HEK293 (cell line): ENCODE results near the gene COL6A2.

ENCODE experiments used
- CTCF ChIA-PET: fragments of 350-600 bp; formaldehyde crosslinking; extraction: SDS; loops from one replicate; lab custom pipeline; 2021; ENCODE audit warnings: antibody characterized with exemption; lab: Yijun Ruan, JAX
- POLR2A ChIA-PET: fragments of 300-600 bp; formaldehyde crosslinking; extraction: SDS; loops from one replicate; lab custom pipeline; 2020; ENCODE audit warnings: antibody characterized with exemption, inconsistent platforms; lab: Yijun Ruan, JAX
- H3K27ac ChIP-seq: fragments of 200-500 bp; sonication (Bioruptor generic); 2 replicates; pipeline ENCODE4 v1.5.1; 2014; ENCODE audit warnings: low read depth, low read length, control low read depth, inconsistent platforms; ENCODE audit errors: extremely low read depth
- H3K36me3 ChIP-seq, 2 experiments: fragments of 200-500 bp in 1 of 2; sonication (Bioruptor generic) in 1 of 2; 1 replicate in 1 of 2; 2 replicates in 1 of 2; pipeline ENCODE4 v1.5.1; 2014 to 2017; ENCODE audit warnings: inconsistent platforms in 2 of 2, low read length in 2 of 2; ENCODE audit not compliant: control insufficient read depth in 2 of 2, insufficient read depth in 1 of 2
- H3K4me1 ChIP-seq: fragments of 200-500 bp; sonication (Bioruptor generic); 2 replicates; pipeline ENCODE4 v1.5.1; 2014; ENCODE audit warnings: mild to moderate bottlenecking, low read length, inconsistent platforms; ENCODE audit not compliant: control insufficient read depth, insufficient read depth
- H3K4me3 ChIP-seq: 2 replicates; pipeline ENCODE4 v1.5.1; 2011; ENCODE audit warnings: low read depth, mild to moderate bottlenecking, control low read depth, low read length, moderate library complexity
- H3K9me3 ChIP-seq: fragments of 200-500 bp; sonication (Bioruptor generic); 2 replicates; pipeline ENCODE4 v1.5.1; 2014; ENCODE audit warnings: low read depth, low read length, inconsistent platforms; ENCODE audit not compliant: control insufficient read depth, insufficient read depth
- FEZF1 ChIP-seq: fragments of 450-650 bp; formaldehyde crosslinking; IDR thresholded peaks from 2 replicates; pipeline ENCODE4 v1.5.1; 2016; ENCODE audit warnings: missing biosample characterization, missing genetic modification characterization
- HOXD13 ChIP-seq: sonication (generic); formaldehyde crosslinking; IDR thresholded peaks from 2 replicates; pipeline ENCODE4 v1.8.0; 2022; ENCODE audit warnings: missing genetic modification reagents, borderline replicate concordance
- IKZF3 ChIP-seq: fragments of 450-650 bp; IDR thresholded peaks from 2 replicates; pipeline ENCODE4 v1.5.0; 2018; ENCODE audit warnings: missing biosample characterization, mild to moderate bottlenecking, missing genetic modification characterization, moderate library complexity
- PRDM1 ChIP-seq: fragments of 450-650 bp; formaldehyde crosslinking; IDR thresholded peaks from 2 replicates; pipeline ENCODE4; 2016; ENCODE audit warnings: missing biosample characterization, missing genetic modification characterization
- REPIN1 ChIP-seq: fragments of 450-650 bp; formaldehyde crosslinking; IDR thresholded peaks from 2 replicates; pipeline ENCODE4 v1.5.1; 2017; ENCODE audit warnings: missing biosample characterization, missing genetic modification characterization, low read depth
- ZFP3 ChIP-seq: fragments of 450-650 bp; formaldehyde crosslinking; IDR thresholded peaks from 2 replicates; pipeline ENCODE4 v1.5.1; 2016; ENCODE audit warnings: low read depth, missing biosample characterization, missing genetic modification characterization
- ZNF214 ChIP-seq: fragments of 450-650 bp; formaldehyde crosslinking; IDR thresholded peaks from 2 replicates; pipeline ENCODE4 v1.5.1; 2017; ENCODE audit warnings: missing biosample characterization, mild to moderate bottlenecking, missing genetic modification characterization, borderline replicate concordance
- ZSCAN23 ChIP-seq: fragments of 450-650 bp; formaldehyde crosslinking; IDR thresholded peaks from 2 replicates; pipeline ENCODE4 v1.5.1; 2016; ENCODE audit warnings: missing biosample characterization, missing genetic modification characterization
- TF ChIP-seq, protein P1 (sequence below): fragments of 450-650 bp; formaldehyde crosslinking; IDR thresholded peaks from 2 replicates; pipeline ENCODE4 v1.5.1; 2016; ENCODE audit warnings: missing biosample characterization, missing genetic modification characterization
- TF ChIP-seq, protein P2 (sequence below): fragments of 450-650 bp; formaldehyde crosslinking; IDR thresholded peaks from 2 replicates; pipeline ENCODE4 v1.5.1; 2016; ENCODE audit warnings: missing biosample characterization, missing genetic modification characterization
- TF ChIP-seq, protein P3 (sequence below): fragments of 450-650 bp; formaldehyde crosslinking; IDR thresholded peaks from 2 replicates; pipeline ENCODE4 v1.5.0; 2017; ENCODE audit warnings: missing biosample characterization, missing genetic modification characterization, borderline replicate concordance
- TF ChIP-seq, protein P4 (sequence below): fragments of 450-650 bp; formaldehyde crosslinking; IDR thresholded peaks from 2 replicates; pipeline ENCODE4 v1.5.1; 2016; ENCODE audit warnings: missing biosample characterization, missing genetic modification characterization
- TF ChIP-seq, protein P5 (sequence below): fragments of 450-650 bp; formaldehyde crosslinking; IDR thresholded peaks from 2 replicates; pipeline ENCODE4 v1.5.1; 2016; ENCODE audit warnings: missing biosample characterization, missing genetic modification characterization

The COL6A2 gene

DNA sequence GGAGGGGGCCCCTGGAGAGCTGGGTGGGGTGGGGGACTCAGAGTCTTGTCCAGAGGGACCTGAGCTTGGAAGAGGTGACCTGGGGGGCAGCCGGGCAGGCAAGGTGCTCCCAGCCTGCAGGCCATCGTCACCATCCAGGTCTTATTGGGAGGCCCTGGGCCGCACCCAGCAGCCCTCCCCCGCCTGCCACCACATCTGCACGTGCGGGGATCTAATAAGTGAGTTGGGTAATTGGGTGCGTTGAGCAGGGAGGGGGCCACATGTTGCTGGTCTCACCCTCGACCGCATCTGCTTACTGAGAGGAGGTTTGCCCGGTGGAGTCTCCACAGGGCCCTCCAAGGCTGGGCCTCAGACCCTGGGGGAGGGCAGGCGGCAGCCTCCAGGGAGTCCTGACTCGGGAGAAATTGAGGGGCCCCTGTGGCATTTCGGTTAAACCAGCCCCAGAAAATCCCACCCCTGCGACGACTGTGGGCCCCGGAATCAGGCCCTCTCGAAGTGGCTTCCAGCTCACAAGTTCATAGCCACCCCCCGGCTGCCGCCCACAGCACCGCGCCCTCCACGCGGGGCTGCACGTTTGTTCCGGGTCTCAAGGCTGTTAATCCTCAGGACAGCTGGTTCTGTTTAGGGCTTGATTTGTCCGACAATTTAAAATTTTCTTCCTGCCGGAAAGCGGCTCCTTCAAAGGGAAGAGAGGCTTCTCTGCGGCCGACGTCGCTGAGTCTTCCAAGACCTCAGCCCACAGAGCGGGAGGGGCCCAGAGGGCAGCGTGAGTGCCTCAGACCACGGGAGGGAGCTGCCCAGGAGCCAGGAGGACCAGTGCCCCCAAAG lies 14.7 kb upstream of the COL6A2 start:
- H3K9me3 ChIP-seq, result no peaks in the 10 kb centered on the region
- TF ChIP-seq, protein P1, sequence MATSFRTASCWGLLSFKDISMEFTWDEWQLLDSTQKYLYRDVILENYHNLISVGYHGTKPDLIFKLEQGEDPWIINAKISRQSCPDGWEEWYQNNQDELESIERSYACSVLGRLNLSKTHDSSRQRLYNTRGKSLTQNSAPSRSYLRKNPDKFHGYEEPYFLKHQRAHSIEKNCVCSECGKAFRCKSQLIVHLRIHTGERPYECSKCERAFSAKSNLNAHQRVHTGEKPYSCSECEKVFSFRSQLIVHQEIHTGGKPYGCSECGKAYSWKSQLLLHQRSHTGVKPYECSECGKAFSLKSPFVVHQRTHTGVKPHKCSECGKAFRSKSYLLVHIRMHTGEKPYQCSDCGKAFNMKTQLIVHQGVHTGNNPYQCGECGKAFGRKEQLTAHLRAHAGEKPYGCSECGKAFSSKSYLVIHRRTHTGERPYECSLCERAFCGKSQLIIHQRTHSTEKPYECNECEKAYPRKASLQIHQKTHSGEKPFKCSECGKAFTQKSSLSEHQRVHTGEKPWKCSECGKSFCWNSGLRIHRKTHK (tag by site-specific recombination), result no peak
- TF ChIP-seq, protein P2, sequence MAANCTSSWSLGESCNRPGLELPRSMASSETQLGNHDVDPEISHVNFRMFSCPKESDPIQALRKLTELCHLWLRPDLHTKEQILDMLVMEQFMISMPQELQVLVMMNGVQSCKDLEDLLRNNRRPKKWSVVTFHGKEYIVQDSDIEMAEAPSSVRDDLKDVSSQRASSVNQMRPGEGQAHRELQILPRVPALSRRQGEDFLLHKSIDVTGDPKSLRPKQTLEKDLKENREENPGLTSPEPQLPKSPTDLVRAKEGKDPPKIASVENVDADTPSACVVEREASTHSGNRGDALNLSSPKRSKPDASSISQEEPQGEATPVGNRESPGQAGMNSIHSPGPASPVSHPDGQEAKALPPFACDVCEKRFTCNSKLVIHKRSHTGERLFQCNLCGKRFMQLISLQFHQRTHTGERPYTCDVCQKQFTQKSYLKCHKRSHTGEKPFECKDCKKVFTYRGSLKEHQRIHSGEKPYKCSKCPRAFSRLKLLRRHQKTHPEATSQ (tag by site-specific recombination), result no peak
- TF ChIP-seq ZFP3, result no peak
- no peak for TF ChIP-seq PRDM1 (tag by site-specific recombination)
- TF ChIP-seq HOXD13 (CRISPR knock-in tag), result no peak
- TF ChIP-seq, protein P3, sequence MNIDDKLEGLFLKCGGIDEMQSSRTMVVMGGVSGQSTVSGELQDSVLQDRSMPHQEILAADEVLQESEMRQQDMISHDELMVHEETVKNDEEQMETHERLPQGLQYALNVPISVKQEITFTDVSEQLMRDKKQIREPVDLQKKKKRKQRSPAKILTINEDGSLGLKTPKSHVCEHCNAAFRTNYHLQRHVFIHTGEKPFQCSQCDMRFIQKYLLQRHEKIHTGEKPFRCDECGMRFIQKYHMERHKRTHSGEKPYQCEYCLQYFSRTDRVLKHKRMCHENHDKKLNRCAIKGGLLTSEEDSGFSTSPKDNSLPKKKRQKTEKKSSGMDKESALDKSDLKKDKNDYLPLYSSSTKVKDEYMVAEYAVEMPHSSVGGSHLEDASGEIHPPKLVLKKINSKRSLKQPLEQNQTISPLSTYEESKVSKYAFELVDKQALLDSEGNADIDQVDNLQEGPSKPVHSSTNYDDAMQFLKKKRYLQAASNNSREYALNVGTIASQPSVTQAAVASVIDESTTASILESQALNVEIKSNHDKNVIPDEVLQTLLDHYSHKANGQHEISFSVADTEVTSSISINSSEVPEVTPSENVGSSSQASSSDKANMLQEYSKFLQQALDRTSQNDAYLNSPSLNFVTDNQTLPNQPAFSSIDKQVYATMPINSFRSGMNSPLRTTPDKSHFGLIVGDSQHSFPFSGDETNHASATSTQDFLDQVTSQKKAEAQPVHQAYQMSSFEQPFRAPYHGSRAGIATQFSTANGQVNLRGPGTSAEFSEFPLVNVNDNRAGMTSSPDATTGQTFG (tag by site-specific recombination), result no peak
- TF ChIP-seq ZSCAN23 (tag by site-specific recombination), result no peak
- no peaks in the 10 kb centered on the region for H3K36me3 ChIP-seq
- H3K4me3 ChIP-seq, result no peak overlapping the region
- ChIA-PET POLR2A (no interaction called here), CTCF (no interaction called here)
- H3K27ac ChIP-seq, result no peak overlapping the region
- H3K4me1 ChIP-seq, result no peaks in the 10 kb centered on the region

DNA sequence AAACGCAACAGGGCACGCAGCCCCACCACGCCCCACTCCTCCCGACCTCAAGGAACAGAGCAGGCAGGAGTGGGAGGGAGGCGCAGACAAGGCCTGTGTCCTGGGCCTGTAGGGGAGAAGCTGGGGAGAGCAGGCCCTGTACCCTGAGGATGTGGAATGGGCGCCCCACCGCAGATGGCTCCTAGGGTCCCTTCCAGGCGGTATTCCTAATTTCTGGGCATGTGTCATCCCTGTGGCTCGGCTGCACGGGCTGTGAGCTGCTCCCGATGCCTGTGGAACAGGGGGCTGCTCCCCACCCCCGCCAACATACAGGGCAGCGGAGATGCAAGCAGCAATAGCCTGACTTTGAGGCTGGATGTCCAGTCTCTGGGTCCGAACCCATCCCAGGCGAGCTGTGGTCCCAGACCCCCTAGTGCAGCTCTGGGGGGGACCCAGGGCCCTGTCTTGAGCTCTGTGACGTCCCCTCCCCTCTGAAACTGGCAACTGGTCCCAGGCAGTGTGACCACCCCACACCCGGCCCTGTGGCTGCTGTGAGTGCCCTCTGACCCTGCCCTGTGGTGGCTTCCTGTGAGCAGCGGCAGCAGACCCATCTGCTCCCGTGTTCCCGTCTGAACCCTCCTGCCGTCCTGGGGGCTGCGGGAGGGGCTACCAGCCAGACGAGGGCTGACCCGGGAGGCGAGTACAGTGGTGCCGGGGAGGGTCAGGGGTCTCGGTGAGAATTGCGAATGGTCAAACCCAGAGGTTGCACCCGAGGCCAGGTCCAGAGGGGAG lies 13.9 kb upstream of the COL6A2 start:
- Histone ChIP-seq H3K4me1 (no peaks in the 10 kb centered on the region), H3K9me3 (no peaks in the 10 kb centered on the region), H3K27ac (no peak overlapping the region), H3K36me3 (no peaks in the 10 kb centered on the region), H3K4me3 (no peak overlapping the region)
- ChIA-PET POLR2A (no interaction called here), CTCF (no interaction called here)
- no peak for TF ChIP-seq REPIN1 (tag by site-specific recombination)
- no peak for TF ChIP-seq FEZF1
- TF ChIP-seq, protein P4, sequence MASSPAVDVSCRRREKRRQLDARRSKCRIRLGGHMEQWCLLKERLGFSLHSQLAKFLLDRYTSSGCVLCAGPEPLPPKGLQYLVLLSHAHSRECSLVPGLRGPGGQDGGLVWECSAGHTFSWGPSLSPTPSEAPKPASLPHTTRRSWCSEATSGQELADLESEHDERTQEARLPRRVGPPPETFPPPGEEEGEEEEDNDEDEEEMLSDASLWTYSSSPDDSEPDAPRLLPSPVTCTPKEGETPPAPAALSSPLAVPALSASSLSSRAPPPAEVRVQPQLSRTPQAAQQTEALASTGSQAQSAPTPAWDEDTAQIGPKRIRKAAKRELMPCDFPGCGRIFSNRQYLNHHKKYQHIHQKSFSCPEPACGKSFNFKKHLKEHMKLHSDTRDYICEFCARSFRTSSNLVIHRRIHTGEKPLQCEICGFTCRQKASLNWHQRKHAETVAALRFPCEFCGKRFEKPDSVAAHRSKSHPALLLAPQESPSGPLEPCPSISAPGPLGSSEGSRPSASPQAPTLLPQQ (tag by site-specific recombination), result no peak
- TF ChIP-seq ZNF214 (tag by site-specific recombination), result no peak
- TF ChIP-seq, protein P5, sequence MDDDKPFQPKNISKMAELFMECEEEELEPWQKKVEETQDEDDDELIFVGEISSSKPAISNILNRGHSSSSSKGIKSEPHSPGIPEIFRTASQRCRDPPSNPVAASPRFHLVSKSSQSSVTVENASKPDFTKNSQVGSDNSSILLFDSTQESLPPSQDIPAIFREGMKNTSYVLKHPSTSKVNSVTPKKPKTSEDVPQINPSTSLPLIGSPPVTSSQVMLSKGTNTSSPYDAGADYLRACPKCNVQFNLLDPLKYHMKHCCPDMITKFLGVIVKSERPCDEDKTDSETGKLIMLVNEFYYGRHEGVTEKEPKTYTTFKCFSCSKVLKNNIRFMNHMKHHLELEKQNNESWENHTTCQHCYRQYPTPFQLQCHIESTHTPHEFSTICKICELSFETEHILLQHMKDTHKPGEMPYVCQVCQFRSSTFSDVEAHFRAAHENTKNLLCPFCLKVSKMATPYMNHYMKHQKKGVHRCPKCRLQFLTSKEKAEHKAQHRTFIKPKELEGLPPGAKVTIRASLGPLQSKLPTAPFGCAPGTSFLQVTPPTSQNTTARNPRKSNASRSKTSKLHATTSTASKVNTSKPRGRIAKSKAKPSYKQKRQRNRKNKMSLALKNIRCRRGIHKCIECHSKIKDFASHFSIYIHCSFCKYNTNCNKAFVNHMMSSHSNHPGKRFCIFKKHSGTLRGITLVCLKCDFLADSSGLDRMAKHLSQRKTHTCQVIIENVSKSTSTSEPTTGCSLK (tag by site-specific recombination), result no peak
- no peak for TF ChIP-seq IKZF3
